ENCODE measurements around the gene CCDC117. TPM values are rescaled to one million over a fixed set of nuclear protein-coding genes. Genes with fewer than 3 reads are reported as not detected.

CCDC117 gene
- total RNA-seq, 4 donors from 2014 or later = 23.2 to 40.1 (median 30.5) TPM

DNA sequence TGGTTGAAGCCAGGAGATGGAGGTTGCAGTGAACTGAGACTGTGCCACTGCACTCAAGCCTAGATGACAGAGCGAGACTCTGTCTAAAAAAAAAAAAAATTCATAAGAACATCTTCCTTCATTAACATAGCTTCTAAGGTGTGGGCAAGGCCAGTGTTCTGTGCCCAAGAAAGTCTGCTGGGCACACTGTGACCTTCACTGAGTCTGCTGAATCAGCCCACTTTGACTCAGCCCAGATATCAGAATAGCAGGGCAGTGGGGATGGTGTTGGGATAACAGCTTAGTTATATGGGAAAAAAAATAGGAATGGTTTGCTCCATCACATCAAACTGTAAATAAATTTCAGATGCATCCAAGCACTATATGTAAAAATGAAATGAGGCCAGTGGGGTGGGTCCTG lies 60.2 kb downstream of the CCDC117 start:
- H3K4me3 ChIP-seq = no peak overlapping the region
- no peak for TF ChIP-seq POLR2A (IDR thresholded peaks at IDR 0.05)
- TF ChIP-seq, protein P1, sequence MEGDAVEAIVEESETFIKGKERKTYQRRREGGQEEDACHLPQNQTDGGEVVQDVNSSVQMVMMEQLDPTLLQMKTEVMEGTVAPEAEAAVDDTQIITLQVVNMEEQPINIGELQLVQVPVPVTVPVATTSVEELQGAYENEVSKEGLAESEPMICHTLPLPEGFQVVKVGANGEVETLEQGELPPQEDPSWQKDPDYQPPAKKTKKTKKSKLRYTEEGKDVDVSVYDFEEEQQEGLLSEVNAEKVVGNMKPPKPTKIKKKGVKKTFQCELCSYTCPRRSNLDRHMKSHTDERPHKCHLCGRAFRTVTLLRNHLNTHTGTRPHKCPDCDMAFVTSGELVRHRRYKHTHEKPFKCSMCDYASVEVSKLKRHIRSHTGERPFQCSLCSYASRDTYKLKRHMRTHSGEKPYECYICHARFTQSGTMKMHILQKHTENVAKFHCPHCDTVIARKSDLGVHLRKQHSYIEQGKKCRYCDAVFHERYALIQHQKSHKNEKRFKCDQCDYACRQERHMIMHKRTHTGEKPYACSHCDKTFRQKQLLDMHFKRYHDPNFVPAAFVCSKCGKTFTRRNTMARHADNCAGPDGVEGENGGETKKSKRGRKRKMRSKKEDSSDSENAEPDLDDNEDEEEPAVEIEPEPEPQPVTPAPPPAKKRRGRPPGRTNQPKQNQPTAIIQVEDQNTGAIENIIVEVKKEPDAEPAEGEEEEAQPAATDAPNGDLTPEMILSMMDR (IDR thresholded peaks at IDR 0.05 in 4 of 5, conservative IDR thresholded peaks at IDR 0.05 in 1 of 5) = no peak
- ATAC-seq (no peak), DNase-seq (no peak)
- H3K4me1 ChIP-seq = no peaks in the 10 kb centered on the region
- no peaks in the 10 kb centered on the region for H3K27me3 ChIP-seq
- in situ Hi-C loops (cut with MboI; ENCODE audit: low sequenced_read_pairs in 4 of 4) = loop anchor here in 2 of 4 donors (5.0 to 25.0 kb wide), 2 partner anchors 230 to 770 kb away; no protein-coding TSS in a partner anchor
- H3K9me3 ChIP-seq = no peaks in the 10 kb centered on the region
- H3K36me3 ChIP-seq = no peaks in the 10 kb centered on the region
- intact Hi-C loops (cut with DNase I; ENCODE audit: low total_unique reads) = no loop called here
- H3K27ac ChIP-seq = no peak overlapping the region

DNA sequence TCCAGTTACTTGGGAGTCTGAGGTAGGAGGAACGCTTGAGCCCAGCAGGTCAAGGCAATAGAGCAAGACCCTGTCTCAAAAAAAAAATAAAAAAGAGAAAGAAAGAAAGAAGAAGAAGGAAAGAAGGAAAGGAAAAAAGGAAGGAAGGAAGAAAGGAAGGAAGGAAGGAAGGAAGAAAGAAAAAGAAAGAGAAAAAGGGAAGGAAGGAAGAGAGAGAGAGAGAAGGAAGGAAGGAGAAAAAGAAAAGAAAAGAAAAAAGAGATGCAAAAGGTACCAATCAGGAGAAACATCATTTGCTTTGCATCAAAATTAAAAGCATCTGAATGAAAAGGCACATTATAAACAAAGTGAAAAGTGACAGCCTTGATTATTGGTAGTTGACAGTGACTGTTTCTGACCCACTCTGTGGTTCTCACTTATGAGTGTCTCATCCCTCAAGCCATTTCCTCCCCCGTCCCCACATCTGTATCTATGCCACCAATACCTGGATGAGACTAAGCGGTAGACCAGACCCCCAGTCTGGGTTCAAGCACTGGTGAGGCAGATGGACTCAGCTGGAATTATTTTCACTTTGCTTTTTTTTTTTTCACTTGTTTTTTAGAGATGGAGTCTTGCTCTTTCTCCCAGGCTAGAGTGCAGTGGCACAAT lies 60.9 kb downstream of the CCDC117 start:
- no peaks in the 10 kb centered on the region for H3K9me3 ChIP-seq
- ATAC-seq = no peak
- H3K27ac ChIP-seq = no peak overlapping the region
- H3K36me3 ChIP-seq = no peaks in the 10 kb centered on the region
- H3K27me3 ChIP-seq = no peaks in the 10 kb centered on the region
- no peak for TF ChIP-seq POLR2A (IDR thresholded peaks at IDR 0.05)
- TF ChIP-seq, protein P1 (IDR thresholded peaks at IDR 0.05 in 4 of 5, conservative IDR thresholded peaks at IDR 0.05 in 1 of 5) = no peak
- H3K4me3 ChIP-seq = no peak overlapping the region
- H3K4me1 ChIP-seq = no peaks in the 10 kb centered on the region
- in situ Hi-C loops (cut with MboI; ENCODE audit: low sequenced_read_pairs in 4 of 4) = loop anchor here in 2 of 4 donors (5.0 to 25.0 kb wide), 2 partner anchors 231 to 771 kb away; no protein-coding TSS in a partner anchor
- DNase-seq = no peak
- intact Hi-C loops (cut with DNase I; ENCODE audit: low total_unique reads) = no loop called here

DNA sequence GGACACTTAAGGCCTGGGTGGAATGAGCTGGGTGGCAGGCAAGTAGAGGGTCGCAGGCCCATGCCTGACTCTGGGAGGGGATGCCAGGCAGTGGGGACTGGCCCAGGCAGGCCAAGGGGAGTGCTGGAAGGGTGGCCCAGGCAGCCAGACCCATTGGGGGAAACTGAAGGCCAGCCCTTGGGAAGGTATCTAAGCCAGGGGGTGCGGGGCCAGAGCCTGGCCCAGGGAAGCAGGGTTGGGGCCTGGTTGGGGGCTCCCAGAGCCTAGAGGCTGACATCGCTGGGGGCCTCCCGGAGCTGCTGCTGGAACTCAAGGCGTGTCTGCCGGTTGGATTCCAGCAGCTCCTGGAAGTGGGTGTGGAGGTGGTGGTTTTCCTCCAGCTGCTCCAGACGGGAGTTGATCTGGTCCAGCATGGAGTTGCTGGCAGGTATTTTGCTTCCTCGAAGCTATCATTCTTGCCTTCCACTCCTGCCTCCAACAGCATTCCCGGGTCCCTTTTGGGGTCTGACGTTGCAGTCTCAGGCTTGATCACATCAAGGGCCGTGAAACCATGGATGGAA lies 63.2 kb downstream of the CCDC117 start:
- in situ Hi-C loops (cut with MboI; ENCODE audit: low sequenced_read_pairs in 4 of 4) = loop anchor here in 2 of 4 donors (25.0 kb wide), 1 partner anchor 773 kb away; no protein-coding TSS in a partner anchor
- H3K9me3 ChIP-seq = no peaks in the 10 kb centered on the region
- TF ChIP-seq POLR2A (IDR thresholded peaks at IDR 0.05) = no peak
- TF ChIP-seq, protein P1 (IDR thresholded peaks at IDR 0.05 in 4 of 5, conservative IDR thresholded peaks at IDR 0.05 in 1 of 5) = no peak
- intact Hi-C loops (cut with DNase I; ENCODE audit: low total_unique reads) = no loop called here
- H3K4me3 ChIP-seq = no peak overlapping the region
- no peak for ATAC-seq
- H3K27me3 ChIP-seq = no peaks in the 10 kb centered on the region
- DNase-seq = no peak
- no peaks in the 10 kb centered on the region for H3K36me3 ChIP-seq
- H3K27ac ChIP-seq = no peak overlapping the region
- no peaks in the 10 kb centered on the region for H3K4me1 ChIP-seq

DNA sequence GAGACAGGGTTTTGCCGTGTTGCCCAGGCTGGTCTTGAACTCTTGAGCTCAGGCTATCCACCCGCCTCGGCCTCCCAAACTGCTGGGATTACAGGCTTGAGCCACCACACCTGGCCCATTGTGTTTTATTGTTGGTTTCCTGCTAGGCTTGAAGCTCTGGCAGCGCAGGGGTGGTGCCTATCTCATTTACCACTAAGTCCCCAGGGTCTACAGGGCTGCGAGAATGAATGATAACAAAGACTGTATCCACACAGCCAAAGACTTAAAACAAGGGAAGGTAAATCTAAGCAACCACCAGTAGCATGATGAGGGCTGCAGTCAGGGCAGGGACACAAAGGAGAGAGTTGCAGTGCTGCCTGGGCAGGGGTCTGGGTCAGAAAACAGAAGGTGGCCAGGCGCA lies 65.1 kb downstream of the CCDC117 start:
- DNase-seq (no peak), ATAC-seq (no peak)
- H3K4me1 ChIP-seq = no peaks in the 10 kb centered on the region
- H3K9me3 ChIP-seq = no peaks in the 10 kb centered on the region
- H3K27ac ChIP-seq = no peak overlapping the region
- TF ChIP-seq POLR2A (IDR thresholded peaks at IDR 0.05) = no peak
- TF ChIP-seq, protein P1 (IDR thresholded peaks at IDR 0.05 in 4 of 5, conservative IDR thresholded peaks at IDR 0.05 in 1 of 5) = no peak
- H3K36me3 ChIP-seq = no peaks in the 10 kb centered on the region
- H3K27me3 ChIP-seq = no peaks in the 10 kb centered on the region
- no peak overlapping the region for H3K4me3 ChIP-seq
- intact Hi-C loops (cut with DNase I; ENCODE audit: low total_unique reads) (no loop called here), in situ Hi-C loops (cut with MboI; ENCODE audit: low sequenced_read_pairs in 4 of 4) (loop anchor here in 2 of 4 donors (25.0 kb wide), 1 partner anchor 775 kb away; no protein-coding TSS in a partner anchor)

Other genes starting within 250 kb of the CCDC117 start
- 10 to 100 TPM in 2 of 4 donors, 1 to 10 TPM in 2; 6.3 to 18.1 (median 8.4) TPM for gene TTC28, start 92.9 kb upstream of the CCDC117 start, total RNA-seq
- 1 to 10 TPM in 3 of 4 donors, under 1 TPM in 1; 0.58 to 5.7 (median 3.7) TPM for gene CHEK2, start 30.9 kb upstream of the CCDC117 start, total RNA-seq
- 10 to 100 TPM; 14.4 to 30.4 (median 22.9) TPM for gene HSCB, start 30.7 kb upstream of the CCDC117 start, total RNA-seq
- 100 to 1,000 TPM in 3 of 4 donors, 10 to 100 TPM in 1; 66.0 to 403 (median 115) TPM for gene XBP1, start 27.9 kb downstream of the CCDC117 start, total RNA-seq
- gene ZNRF3, start 110.9 kb downstream of the CCDC117 start, total RNA-seq = 10 to 100 TPM in 3 of 4 donors, 1 to 10 TPM in 1; 7.8 to 19.1 (median 11.1) TPM